CD4-positive, alpha-beta T cell (primary cell): ENCODE data around the gene KRTAP12-2. TPM values are rescaled to one million over a fixed set of nuclear protein-coding genes. Genes with fewer than 3 reads are reported as not detected.
"Not testable (repeated sequence)": the region's sequence is repeated elsewhere in the genome, so short reads cannot be mapped to it uniquely, and the experiment has no call there.

ENCODE experiments used
- ATAC-seq: fragments of 200-7000 bp; cut with Tn5 transposase; one replicate; pipeline ENCODE4 v1.10.0; 2022; ENCODE audit warnings: mild to moderate bottlenecking; ENCODE audit not compliant: poor library complexity
- CTCF ChIA-PET: fragments of 350-600 bp; sonication (Branson Sonifier 250); formaldehyde crosslinking; loops from one replicate; lab custom pipeline; 2021; ENCODE audit warnings: antibody characterized with exemption, inconsistent platforms; lab: Charles Lee
- POLR2A ChIA-PET: fragments of 350-600 bp; sonication (Branson Sonifier 250); formaldehyde crosslinking; loops from one replicate; lab custom pipeline; 2021; ENCODE audit warnings: antibody characterized with exemption, inconsistent platforms; lab: Charles Lee
- DNase-seq, 14 experiments: peaks; one replicate each; pipeline ENCODE4 v3.0.0-alpha.2; 2013 to 2020; ENCODE audit warnings: mixed read lengths in 2 of 14
- H3K27ac ChIP-seq, 2 donors: one replicate each; pipeline versions ENCODE4 v1.5.1 to v1.7.0; 2013; ENCODE audit warnings: low read length in 2 of 2, low read depth in 1 of 2, mild to moderate bottlenecking in 1 of 2
- H3K27me3 ChIP-seq, 2 experiments: 1 replicate in 1 of 2; 2 replicates in 1 of 2; pipeline versions ENCODE4 v1.6.1 to v1.7.0; 2013; ENCODE audit warnings: low read length in 2 of 2, control low read depth in 1 of 2, mild to moderate bottlenecking in 1 of 2, moderate library complexity in 1 of 2; ENCODE audit not compliant: insufficient read depth in 2 of 2, control insufficient read depth in 1 of 2
- H3K36me3 ChIP-seq: one replicate; pipeline ENCODE4 v1.6.1; 2013; ENCODE audit warnings: low read length, control low read depth; ENCODE audit not compliant: insufficient read depth
- H3K4me1 ChIP-seq: one replicate; pipeline ENCODE4 v1.6.1; 2013; ENCODE audit warnings: low read length, control low read depth; ENCODE audit not compliant: insufficient read depth
- H3K4me3 ChIP-seq: one replicate; pipeline ENCODE4 v1.5.1; 2013; ENCODE audit warnings: mild to moderate bottlenecking, low read length, moderate library complexity
- H3K9me3 ChIP-seq, 2 experiments: 1 replicate in 1 of 2; 2 replicates in 1 of 2; pipeline versions ENCODE4 v1.6.1 to v1.7.0; 2013; ENCODE audit warnings: low read length in 2 of 2, mild to moderate bottlenecking in 2 of 2, control low read depth in 1 of 2, moderate library complexity in 1 of 2; ENCODE audit not compliant: control insufficient read depth in 1 of 2, insufficient read depth in 1 of 2
- H3K27ac Mint-ChIP-seq: one replicate; pipeline ENCODE4 v1.8.0; 2020; ENCODE audit warnings: mixed read lengths
- H3K27me3 Mint-ChIP-seq: one replicate; pipeline ENCODE4 v1.8.0; 2021; ENCODE audit warnings: mixed read lengths
- H3K36me3 Mint-ChIP-seq: one replicate; pipeline ENCODE4 v1.8.0; 2021; ENCODE audit warnings: low read depth, mixed read lengths
- H3K4me1 Mint-ChIP-seq: one replicate; pipeline ENCODE4 v1.8.0; 2021; ENCODE audit warnings: low read depth, mixed read lengths
- H3K4me3 Mint-ChIP-seq: one replicate; pipeline ENCODE4 v1.8.0; 2020; ENCODE audit warnings: mild to moderate bottlenecking, mixed read lengths
- H3K9me3 Mint-ChIP-seq: one replicate; pipeline ENCODE4 v1.8.0; 2020; ENCODE audit warnings: mixed read lengths
- CTCF ChIP-seq: fragments of 200-600 bp; IDR thresholded peaks from one replicate; pipeline ENCODE4 v1.8.0; 2022; ENCODE audit warnings: antibody characterized with exemption, mild to moderate bottlenecking
- intact Hi-C, 2 experiments: fragments of 100-400 bp; cut with DNase I in 1 of 2; cut with micrococcal nuclease in 1 of 2; formaldehyde crosslinking; loops; one replicate each; pipeline versions ENCODE4 v1.15.1 to v1.9.0; 2023 to 2025; cut with DNase I, micrococcal nuclease
- total RNA-seq, 174 experiments: library from RNA in 2 of 174; stranded (reverse) in 2 of 174; gene quantifications; one replicate each; pipeline ENCODE4 v1.2.3 and lab custom pipeline; 2021 to 2026

Gene KRTAP12-2
- total RNA-seq, 2 experiments from 2014 or later, result not detected

- peaks cover 5% of the 10 kb centered on the region for H3K9me3 Mint-ChIP-seq
- Histone ChIP-seq H3K4me3 (no peak overlapping the region), H3K27ac (no peak overlapping the region), H3K9me3 (peaks cover 5 to 11% of the 10 kb centered on the region in 2 experiments), H3K36me3 (no peaks in the 10 kb centered on the region), H3K27me3 (peaks cover 10 to 11% of the 10 kb centered on the region in 2 experiments), H3K4me1 (peaks cover 5% of the 10 kb centered on the region)
- H3K4me3 Mint-ChIP-seq, result no peak overlapping the region
- peaks cover 36% of the 10 kb centered on the region for H3K27me3 Mint-ChIP-seq
- peaks cover 19% of the 10 kb centered on the region for H3K4me1 Mint-ChIP-seq
- intact Hi-C loops, result loop anchor here in 1 of 2 experiments (2.0 kb wide), 1 partner anchor 36 kb away; the partner anchor contains the start of gene KRTAP12-3
- H3K36me3 Mint-ChIP-seq, result no peaks in the 10 kb centered on the region
- H3K27ac Mint-ChIP-seq, result no peak overlapping the region
- ATAC-seq (no peak), DNase-seq (no peak)
- no peak for TF ChIP-seq CTCF
- CTCF ChIA-PET, result interaction anchor here (0.7 kb wide), 1 partner anchor 100 kb away, joined by 3 read pairs; no protein-coding TSS in a partner anchor
- POLR2A ChIA-PET, result no interaction called here
Measured at GRCh38 chr21:44692798-44693512, 26.2 kb upstream of the KRTAP12-2 start.

GRCh38 chr21:44691686-44692085, 25.0 kb upstream of the KRTAP12-2 start:
- ChIA-PET POLR2A (interaction anchor here (0.8 to 1.2 kb wide), 2 partner anchors 34 to 67 kb away, joined by 3 read pairs; partner anchors contain the start of gene KRTAP12-3), CTCF (no interaction called here)
- peaks cover 5% of the 10 kb centered on the region for H3K9me3 Mint-ChIP-seq
- peaks cover 27% of the 10 kb centered on the region for H3K27me3 Mint-ChIP-seq
- TF ChIP-seq CTCF, result no peak
- DNase-seq, result no peak
- no peak overlapping the region for H3K4me3 ChIP-seq
- no peak overlapping the region for H3K27ac Mint-ChIP-seq
- no peaks in the 10 kb centered on the region for H3K36me3 Mint-ChIP-seq
- peaks cover 5% of the 10 kb centered on the region for H3K4me1 ChIP-seq
- peaks cover 2 to 6% of the 10 kb centered on the region in 2 experiments for H3K27me3 ChIP-seq
- H3K9me3 ChIP-seq, result peaks cover 0 to 11% of the 10 kb centered on the region in 2 experiments
- no peak for ATAC-seq
- intact Hi-C loops, result loop anchor here in 1 of 2 experiments (2.0 kb wide), 1 partner anchor 35 kb away; the partner anchor contains the start of gene KRTAP12-3
- no peak overlapping the region for H3K4me3 Mint-ChIP-seq
- no peaks in the 10 kb centered on the region for H3K36me3 ChIP-seq
- no peak overlapping the region for H3K27ac ChIP-seq
- peaks cover 19% of the 10 kb centered on the region for H3K4me1 Mint-ChIP-seq

GRCh38 chr21:44689740-44690139, 23.0 kb upstream of the KRTAP12-2 start:
- H3K4me3 ChIP-seq, H3K9me3 Mint-ChIP-seq, H3K27ac ChIP-seq, intact Hi-C loops, H3K27me3 ChIP-seq, H3K36me3 ChIP-seq, POLR2A ChIA-PET, ATAC-seq, CTCF ChIA-PET, H3K4me3 Mint-ChIP-seq, H3K4me1 ChIP-seq, DNase-seq, H3K36me3 Mint-ChIP-seq, H3K27ac Mint-ChIP-seq: not testable (repeated sequence)
- Mint-ChIP-seq H3K4me1 (peaks cover 12% of the 10 kb centered on the region), H3K27me3 (peaks cover 24% of the 10 kb centered on the region)
- peaks cover 0 to 11% of the 10 kb centered on the region in 2 experiments for H3K9me3 ChIP-seq
